DOHH2 (cell line): ENCODE results near the gene C12orf42.

Source experiments
- H3F3A ChIP-seq: fragments of 200-600 bp; sonication (generic), shearing (Covaris generic); 2 replicates; pipeline ENCODE4 v1.6.0; 2016; ENCODE audit warnings: antibody characterized with exemption, mild to moderate bottlenecking; ENCODE audit not compliant: control insufficient read depth, insufficient read depth
- H3K27ac ChIP-seq: fragments of 200-600 bp; sonication (generic); 2 replicates; pipeline ENCODE4 v1.5.1; 2014; ENCODE audit warnings: low read depth, mild to moderate bottlenecking, low read length, moderate library complexity
- H3K27me3 ChIP-seq: fragments of 200-600 bp; sonication (generic); 2 replicates; pipeline ENCODE4 v1.6.1; 2014; ENCODE audit warnings: mild to moderate bottlenecking, low read length, mixed read lengths; ENCODE audit not compliant: control insufficient read depth
- H3K36me3 ChIP-seq: fragments of 200-600 bp; sonication (generic); 2 replicates; pipeline ENCODE4 v1.6.1; 2014; ENCODE audit warnings: mild to moderate bottlenecking, low read length, moderate library complexity, mixed read lengths; ENCODE audit not compliant: control insufficient read depth
- H3K4me1 ChIP-seq: fragments of 200-600 bp; sonication (generic); 2 replicates; pipeline ENCODE4 v1.6.1; 2014; ENCODE audit warnings: mild to moderate bottlenecking, low read length, mixed read lengths; ENCODE audit not compliant: control insufficient read depth
- H3K4me2 ChIP-seq: fragments of 200-600 bp; sonication (generic); 2 replicates; pipeline ENCODE4 v1.6.0; 2014; ENCODE audit warnings: mild to moderate bottlenecking, low read length, moderate library complexity
- H3K4me3 ChIP-seq: fragments of 200-600 bp; sonication (generic); 2 replicates; pipeline ENCODE4 v1.5.1; 2014; ENCODE audit warnings: mild to moderate bottlenecking, low read length, mixed read lengths
- H3K79me2 ChIP-seq: fragments of 200-600 bp; sonication (generic); 2 replicates; pipeline ENCODE4 v1.6.1; 2014; ENCODE audit warnings: mild to moderate bottlenecking, low read length, mixed read lengths; ENCODE audit not compliant: control insufficient read depth
- H3K9me2 ChIP-seq: fragments of 200-600 bp; sonication (generic); replicated peaks from 2 replicates; pipeline ENCODE4 v1.6.1; 2014; ENCODE audit warnings: mild to moderate bottlenecking, low read length, mixed read lengths; ENCODE audit not compliant: control insufficient read depth
- H3K9me3 ChIP-seq: fragments of 200-600 bp; sonication (generic); 2 replicates; pipeline ENCODE4 v1.6.1; 2014; ENCODE audit warnings: antibody characterized with exemption, low read length, mixed read lengths; ENCODE audit not compliant: control insufficient read depth, insufficient read depth
- H4K20me1 ChIP-seq: fragments of 200-600 bp; sonication (generic); 2 replicates; pipeline ENCODE4 v1.6.0; 2014; ENCODE audit warnings: low read depth, mild to moderate bottlenecking, antibody characterized with exemption, low read length, moderate library complexity; ENCODE audit not compliant: control insufficient read depth, insufficient read depth
- EZH2phosphoT487 ChIP-seq: fragments of 200-600 bp; sonication (generic); IDR thresholded peaks from 2 replicates; pipeline ENCODE4 v1.6.1; 2017; ENCODE audit warnings: borderline replicate concordance, mild to moderate bottlenecking, antibody characterized with exemption, low read length, moderate library complexity, mixed read lengths
- TF ChIP-seq, protein P1 (sequence below): fragments of 200-600 bp; sonication (generic); IDR thresholded peaks from one replicate; pipeline ENCODE4 v1.5.1; 2014; ENCODE audit warnings: antibody characterized with exemption, mild to moderate bottlenecking, low read depth, low read length; ENCODE audit not compliant: poor library complexity, severe bottlenecking

C12orf42 gene

DNA sequence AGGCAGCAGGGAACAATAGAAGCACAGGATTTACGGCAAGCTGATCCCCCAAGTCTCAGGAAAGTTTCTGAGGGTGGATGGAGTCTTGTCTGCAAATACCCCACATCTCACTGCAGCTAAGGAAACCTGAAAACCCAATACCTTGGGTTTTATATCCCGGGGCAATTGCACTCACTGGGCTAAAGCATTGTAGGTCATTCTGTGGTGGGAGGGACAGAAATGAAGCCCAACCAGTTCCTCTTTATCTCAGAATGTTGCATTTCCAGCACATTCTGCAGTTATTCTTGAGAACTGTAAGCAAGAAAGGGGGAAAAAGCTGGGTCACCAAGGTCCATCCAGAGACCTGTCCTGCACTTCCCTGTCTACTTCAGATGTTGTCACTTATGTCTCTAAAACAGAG is 39.8 kb downstream of the C12orf42 start:
- H3K27ac ChIP-seq: no peak overlapping the region
- H3K27me3 ChIP-seq: 0 out of 2 replicates have a peak, but pooled peaks cover 5% of the 10 kb centered on the region
- no peak for TF ChIP-seq EZH2phosphoT487
- TF ChIP-seq, protein P1, sequence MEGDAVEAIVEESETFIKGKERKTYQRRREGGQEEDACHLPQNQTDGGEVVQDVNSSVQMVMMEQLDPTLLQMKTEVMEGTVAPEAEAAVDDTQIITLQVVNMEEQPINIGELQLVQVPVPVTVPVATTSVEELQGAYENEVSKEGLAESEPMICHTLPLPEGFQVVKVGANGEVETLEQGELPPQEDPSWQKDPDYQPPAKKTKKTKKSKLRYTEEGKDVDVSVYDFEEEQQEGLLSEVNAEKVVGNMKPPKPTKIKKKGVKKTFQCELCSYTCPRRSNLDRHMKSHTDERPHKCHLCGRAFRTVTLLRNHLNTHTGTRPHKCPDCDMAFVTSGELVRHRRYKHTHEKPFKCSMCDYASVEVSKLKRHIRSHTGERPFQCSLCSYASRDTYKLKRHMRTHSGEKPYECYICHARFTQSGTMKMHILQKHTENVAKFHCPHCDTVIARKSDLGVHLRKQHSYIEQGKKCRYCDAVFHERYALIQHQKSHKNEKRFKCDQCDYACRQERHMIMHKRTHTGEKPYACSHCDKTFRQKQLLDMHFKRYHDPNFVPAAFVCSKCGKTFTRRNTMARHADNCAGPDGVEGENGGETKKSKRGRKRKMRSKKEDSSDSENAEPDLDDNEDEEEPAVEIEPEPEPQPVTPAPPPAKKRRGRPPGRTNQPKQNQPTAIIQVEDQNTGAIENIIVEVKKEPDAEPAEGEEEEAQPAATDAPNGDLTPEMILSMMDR: no peak
- H3K4me2 ChIP-seq: no peak overlapping the region
- no peaks in the 10 kb centered on the region for H3K9me2 ChIP-seq
- H3F3A ChIP-seq: no peaks in the 10 kb centered on the region
- no peaks in the 10 kb centered on the region for H3K9me3 ChIP-seq
- no peaks in the 10 kb centered on the region for H3K79me2 ChIP-seq
- no peak overlapping the region for H3K4me3 ChIP-seq
- H3K4me1 ChIP-seq: no peaks in the 10 kb centered on the region
- no peaks in the 10 kb centered on the region for H3K36me3 ChIP-seq
- no peaks in the 10 kb centered on the region for H4K20me1 ChIP-seq

DNA sequence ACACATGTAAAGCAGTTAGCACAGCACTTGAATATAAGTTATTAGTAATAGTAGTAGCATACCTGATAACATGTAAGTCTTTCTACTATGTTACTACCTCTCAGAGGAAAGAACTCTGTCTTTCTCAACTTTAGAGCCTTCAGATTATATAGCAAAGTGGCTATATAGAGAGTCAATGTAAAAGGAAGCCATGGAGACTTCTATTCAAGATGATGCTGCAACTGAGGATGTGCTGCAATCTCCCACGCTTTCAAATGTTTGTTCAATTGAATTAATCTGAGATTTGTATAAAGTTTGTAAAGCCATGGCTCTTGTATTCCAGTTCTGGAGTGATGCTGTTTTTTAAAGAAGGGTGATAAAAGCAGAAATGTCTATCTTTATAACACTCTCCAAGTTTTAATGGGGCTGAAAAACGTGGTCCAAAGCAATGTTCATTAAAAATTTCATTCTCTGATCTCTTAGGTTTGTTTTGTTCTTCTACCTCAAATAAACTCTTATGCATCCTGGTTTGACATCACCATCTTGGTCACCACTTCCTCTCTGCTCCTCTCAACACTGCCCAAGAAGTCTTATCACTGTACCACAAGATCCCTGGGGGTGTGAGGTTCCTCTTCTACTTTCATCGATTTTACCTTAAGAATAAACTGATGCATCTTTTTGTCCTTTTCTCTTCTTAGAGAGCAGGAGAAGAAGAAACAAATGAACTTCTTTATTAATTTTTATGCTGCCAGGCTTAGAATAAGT is 40.6 kb downstream of the C12orf42 start:
- H3K9me3 ChIP-seq: no peaks in the 10 kb centered on the region

DNA sequence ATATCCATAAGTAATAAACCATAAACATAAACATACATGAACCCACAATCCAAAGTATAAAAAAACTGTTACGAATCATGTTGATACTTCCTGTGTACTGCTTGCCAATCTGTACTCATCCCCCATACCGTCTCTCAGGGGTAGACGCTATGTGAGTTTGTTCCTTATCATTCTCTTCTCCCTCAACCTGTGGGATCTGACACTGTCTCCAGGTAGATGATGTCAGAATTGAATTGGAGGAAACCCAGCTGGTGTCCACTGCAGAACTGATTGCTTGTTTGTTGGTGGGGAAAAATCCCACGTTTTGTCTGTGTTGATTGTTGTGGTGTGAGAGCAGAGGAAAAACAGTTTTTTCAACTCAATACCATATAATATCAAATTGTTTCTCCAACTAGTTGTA is 50.8 kb downstream of the C12orf42 start:
- no peak overlapping the region for H3K4me3 ChIP-seq
- no peak overlapping the region for H3K4me2 ChIP-seq
- no peaks in the 10 kb centered on the region for H3K79me2 ChIP-seq
- H3K27me3 ChIP-seq: no peaks in the 10 kb centered on the region
- H4K20me1 ChIP-seq: no peaks in the 10 kb centered on the region
- TF ChIP-seq, protein P1: no peak
- no peak for TF ChIP-seq EZH2phosphoT487
- H3K27ac ChIP-seq: no peak overlapping the region
- H3K4me1 ChIP-seq: peaks cover 33% of the 10 kb centered on the region
- no peaks in the 10 kb centered on the region for H3K9me3 ChIP-seq
- no peaks in the 10 kb centered on the region for H3K9me2 ChIP-seq
- H3F3A ChIP-seq: peaks cover 9% of the 10 kb centered on the region
- no peaks in the 10 kb centered on the region for H3K36me3 ChIP-seq

More for the DNA sequence above, 40.6 kb downstream of the C12orf42 start:
- no peak overlapping the region for H3K4me2 ChIP-seq
- H3F3A ChIP-seq: no peaks in the 10 kb centered on the region
- no peaks in the 10 kb centered on the region for H3K36me3 ChIP-seq
- no peak overlapping the region for H3K4me3 ChIP-seq
- 0 out of 2 replicates have a peak, but pooled peaks cover 5% of the 10 kb centered on the region for H3K27me3 ChIP-seq
- no peaks in the 10 kb centered on the region for H3K9me2 ChIP-seq
- H3K4me1 ChIP-seq: no peaks in the 10 kb centered on the region
- TF ChIP-seq EZH2phosphoT487: no peak
- TF ChIP-seq, protein P1: no peak
- H3K79me2 ChIP-seq: no peaks in the 10 kb centered on the region
- no peaks in the 10 kb centered on the region for H4K20me1 ChIP-seq
- H3K27ac ChIP-seq: no peak overlapping the region
